Hepatocyte (in vitro differentiated cells): ENCODE data around the gene SHQ1. TPM values are rescaled to one million over a fixed set of nuclear protein-coding genes. Genes with fewer than 3 reads are reported as not detected.

Experiments used
- DNase-seq: peaks from one replicate; pipeline ENCODE4 v3.0.0-alpha.2; 2016; ENCODE audit warnings: low spot score
- H2AFZ ChIP-seq: fragments of 200-600 bp; sonication (generic); 2 replicates; pipeline ENCODE4 v1.6.0; 2016; ENCODE audit warnings: antibody characterized with exemption, mild to moderate bottlenecking
- H3K27ac ChIP-seq: fragments of 200-600 bp; sonication (generic); 2 replicates; pipeline ENCODE4 v1.5.1; 2016; ENCODE audit warnings: mild to moderate bottlenecking
- H3K27me3 ChIP-seq: fragments of 200-600 bp; sonication (generic); 2 replicates; pipeline ENCODE4 v1.6.1; 2016
- H3K36me3 ChIP-seq: fragments of 200-600 bp; sonication (generic); replicated peaks from 2 replicates; pipeline ENCODE4 v1.5.1; 2016; ENCODE audit warnings: low read depth; ENCODE audit not compliant: insufficient read depth
- H3K4me1 ChIP-seq: fragments of 200-600 bp; sonication (generic); 2 replicates; pipeline ENCODE4 v1.5.1; 2016; ENCODE audit warnings: mild to moderate bottlenecking, moderate library complexity; ENCODE audit not compliant: insufficient read depth
- H3K4me2 ChIP-seq: fragments of 200-600 bp; sonication (generic); 2 replicates; pipeline ENCODE4 v1.6.0; 2016
- H3K4me3 ChIP-seq: fragments of 200-600 bp; sonication (generic); 2 replicates; pipeline ENCODE4 v1.5.1; 2016; ENCODE audit warnings: mild to moderate bottlenecking
- H3K79me2 ChIP-seq: fragments of 200-600 bp; sonication (generic); 2 replicates; pipeline ENCODE4 v1.6.0; 2017; ENCODE audit warnings: mild to moderate bottlenecking
- H3K9me2 ChIP-seq: fragments of 200-600 bp; sonication (generic); replicated peaks from 2 replicates; pipeline ENCODE4 v1.6.0; 2017; ENCODE audit warnings: mild to moderate bottlenecking; ENCODE audit not compliant: insufficient read depth
- H3K9me3 ChIP-seq: fragments of 200-600 bp; sonication (generic); 2 replicates; pipeline ENCODE4 v1.5.1; 2016; ENCODE audit warnings: low read depth, mild to moderate bottlenecking
- H4K20me1 ChIP-seq: fragments of 200-600 bp; sonication (generic); 2 replicates; pipeline ENCODE4 v1.6.0; 2016; ENCODE audit warnings: mild to moderate bottlenecking; ENCODE audit not compliant: insufficient read depth, poor library complexity, severe bottlenecking
- CTCF ChIP-seq: fragments of 200-600 bp; sonication (generic); IDR thresholded peaks from 2 replicates; pipeline ENCODE4 v1.5.1; 2016; ENCODE audit warnings: antibody characterized with exemption, mild to moderate bottlenecking; ENCODE audit not compliant: poor library complexity
- EZH2 ChIP-seq: fragments of 200-600 bp; sonication (generic); IDR thresholded peaks from 2 replicates; pipeline ENCODE4 v1.6.1; 2016; ENCODE audit warnings: antibody characterized with exemption, mild to moderate bottlenecking, borderline replicate concordance
- EZH2phosphoT487 ChIP-seq: fragments of 200-600 bp; sonication (generic); IDR thresholded peaks from one replicate; pipeline ENCODE4 v1.6.1; 2018; ENCODE audit warnings: antibody characterized with exemption, mild to moderate bottlenecking, low read depth, moderate library complexity; ENCODE audit not compliant: unreplicated experiment, severe bottlenecking
- WGBS: methylation state at CpG from one replicate; pipeline ENCODE4 v1.1.6; 2016; ENCODE audit warnings: low lambda C conversion rate; ENCODE audit errors: missing lambda C conversion rate; 5-methylcytosine and 5-hydroxymethylcytosine counted together
- polyA plus RNA-seq: library from polyadenylated mRNA; unstranded; fragments of >200 nt; fragmentation: Nextera tagmentation; extraction: Ambion mirVana; gene quantifications from 2 replicates; pipeline ENCODE4 v1.2.1, GENCODE V29; 2016
- total RNA-seq: library from RNA; depleted of rRNA; stranded (reverse); fragments of >200 nt; gene quantifications from 2 replicates; pipeline ENCODE4 v1.2.3, GENCODE V29; 2014

The SHQ1 gene
- total and polyA plus RNA-seq, 2 experiments from 2014 or later, result 11.1 to 16.8 TPM

- no peak overlapping the region for H2AFZ ChIP-seq
- H3K9me3 ChIP-seq, result no peaks in the 10 kb centered on the region
- no peak for TF ChIP-seq CTCF
- no peak for TF ChIP-seq EZH2
- TF ChIP-seq EZH2phosphoT487, result no peak
- H3K27me3 ChIP-seq, result no peaks in the 10 kb centered on the region
- H3K9me2 ChIP-seq, result no peaks in the 10 kb centered on the region
- peak overlapping the region; percentile 10 for H3K27ac ChIP-seq
- H3K4me3 ChIP-seq, result no peak overlapping the region
- DNase-seq, result peak; percentile 15
- H3K4me1 ChIP-seq, result no peaks in the 10 kb centered on the region
- H4K20me1 ChIP-seq, result no peaks in the 10 kb centered on the region
- H3K36me3 ChIP-seq, result no peaks in the 10 kb centered on the region
- no peak overlapping the region for H3K4me2 ChIP-seq
- no peaks in the 10 kb centered on the region for H3K79me2 ChIP-seq
Observed at GRCh38 chr3:72810063-72810462, 38.2 kb downstream of the SHQ1 start.

GRCh38 chr3:72804361-72804760, 43.9 kb downstream of the SHQ1 start:
- Histone ChIP-seq H3K9me3 (no peaks in the 10 kb centered on the region), H3K4me3 (no peak overlapping the region), H3K9me2 (no peaks in the 10 kb centered on the region), H3K27ac (no peak overlapping the region), H3K4me1 (no peaks in the 10 kb centered on the region), H3K27me3 (no peaks in the 10 kb centered on the region), H3K79me2 (no peaks in the 10 kb centered on the region), H2AFZ (no peak overlapping the region), H3K36me3 (no peaks in the 10 kb centered on the region), H3K4me2 (no peak overlapping the region), H4K20me1 (no peaks in the 10 kb centered on the region)
- TF ChIP-seq EZH2phosphoT487, result no peak
- no peak for TF ChIP-seq CTCF
- no peak for TF ChIP-seq EZH2
- 87% methylated on average over 5 of the region's 5 CpGs for WGBS
- DNase-seq, result no peak

- H3K9me2 ChIP-seq, result no peaks in the 10 kb centered on the region
- H3K79me2 ChIP-seq, result no peaks in the 10 kb centered on the region
- H3K4me1 ChIP-seq, result no peaks in the 10 kb centered on the region
- H3K27ac ChIP-seq, result no peak overlapping the region
- no peak overlapping the region for H3K4me2 ChIP-seq
- no peak overlapping the region for H3K4me3 ChIP-seq
- WGBS, result 95% methylated on average over 3 of the region's 3 CpGs
- H3K27me3 ChIP-seq, result no peaks in the 10 kb centered on the region
- H3K36me3 ChIP-seq, result no peaks in the 10 kb centered on the region
- H4K20me1 ChIP-seq, result no peaks in the 10 kb centered on the region
- no peak for DNase-seq
- TF ChIP-seq EZH2 (no peak), CTCF (no peak), EZH2phosphoT487 (no peak)
- H2AFZ ChIP-seq, result no peak overlapping the region
- H3K9me3 ChIP-seq, result no peaks in the 10 kb centered on the region
Observed at GRCh38 chr3:72803573-72803972, 44.7 kb downstream of the SHQ1 start.

DNA sequence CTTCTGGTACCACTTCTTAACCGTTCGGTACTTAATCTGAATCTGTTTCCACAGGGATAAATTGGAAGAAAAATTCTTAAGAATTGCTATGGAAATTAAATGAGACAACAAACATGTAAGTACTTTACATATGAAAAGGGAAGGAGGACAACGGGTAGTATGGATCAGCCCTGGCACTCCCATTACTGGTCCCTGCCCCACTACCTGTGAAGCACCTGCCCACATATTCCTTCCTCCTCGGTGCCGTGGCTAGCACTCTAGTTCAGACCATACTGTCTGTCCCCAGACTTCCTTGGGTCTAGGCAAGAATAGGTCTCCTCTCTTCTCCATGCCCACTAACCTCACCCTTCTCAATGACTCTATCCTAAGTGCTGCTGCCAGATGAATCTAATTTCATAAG, 46.2 kb downstream of the SHQ1 start:
- Histone ChIP-seq H3K27me3 (no peaks in the 10 kb centered on the region), H3K27ac (no peak overlapping the region), H3K36me3 (no peaks in the 10 kb centered on the region), H3K4me1 (no peaks in the 10 kb centered on the region), H4K20me1 (no peaks in the 10 kb centered on the region), H2AFZ (no peak overlapping the region), H3K79me2 (no peaks in the 10 kb centered on the region), H3K4me2 (no peak overlapping the region), H3K4me3 (no peak overlapping the region), H3K9me2 (no peaks in the 10 kb centered on the region), H3K9me3 (no peaks in the 10 kb centered on the region)
- WGBS, result 92% methylated on average over 5 of the region's 5 CpGs
- TF ChIP-seq EZH2phosphoT487 (no peak), CTCF (no peak), EZH2 (no peak)
- DNase-seq, result no peak
